ENCODE results near the gene MYO1D.
A peak's percentile ranks its signal among the peaks of the same experiment; 100 is the strongest.

MYO1D gene

DNA sequence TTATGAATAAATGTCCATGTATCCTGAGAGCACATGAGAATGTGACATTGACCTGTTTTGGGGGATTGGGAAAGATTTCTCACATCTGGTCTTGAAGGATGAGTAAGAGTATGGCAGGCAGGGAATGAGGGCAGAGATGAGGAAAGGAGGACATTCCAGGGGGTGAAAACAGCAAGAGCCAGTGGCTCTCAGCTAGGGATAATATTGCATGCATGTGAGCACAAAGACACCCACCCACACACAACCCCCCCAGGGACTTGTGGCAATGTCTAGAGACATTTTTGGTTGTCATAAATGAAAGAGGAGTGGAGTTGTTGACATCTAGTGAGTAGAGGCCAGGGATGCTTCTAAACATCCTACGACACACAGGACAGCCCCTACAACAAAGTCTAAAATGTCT lies 6.0 kb downstream of the MYO1D start:
- no peak for TF ChIP-seq CTCF (IDR thresholded peaks at IDR 0.05; ENCODE audit: low read depth, low read length)
- H3K4me3 ChIP-seq (replicated peaks in 1 of 2; ENCODE audit: low read depth in 2 of 2, low read length in 2 of 2): no peak overlapping the region
- DNase-seq (ENCODE audit: low read depth in 2 of 2): peak; percentile 10 to 68

DNA sequence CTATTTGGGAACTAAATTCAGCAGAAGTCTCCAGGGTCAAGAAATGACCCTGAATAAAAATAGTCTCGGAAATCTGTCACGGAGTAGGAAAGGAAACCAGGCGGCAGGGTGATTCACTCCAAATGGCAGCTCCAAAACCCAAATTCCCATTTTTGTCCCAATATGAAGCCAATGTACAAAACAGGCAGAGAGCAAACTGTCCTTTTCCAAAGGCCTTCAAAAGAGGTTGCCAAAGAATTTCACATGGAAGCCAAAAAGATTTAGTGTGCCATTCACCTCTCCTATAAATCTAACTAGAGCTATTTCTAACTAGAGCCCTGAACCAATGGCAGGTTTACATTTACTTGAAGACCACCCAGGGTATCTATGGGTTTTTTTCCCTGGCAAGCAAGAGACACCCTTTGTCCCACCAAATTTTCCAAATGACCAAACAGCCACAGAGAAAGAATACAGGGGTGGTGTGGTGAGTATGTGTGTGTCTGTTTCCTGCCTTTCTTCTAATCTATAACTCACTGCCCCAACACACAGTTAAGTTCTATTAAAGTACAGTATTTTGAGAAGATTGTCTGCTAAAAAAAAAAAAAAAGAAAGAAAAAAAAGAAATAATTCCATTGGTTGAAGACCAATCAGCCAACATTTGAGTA lies 6.8 kb downstream of the MYO1D start:
- no peak overlapping the region for H3K4me3 ChIP-seq (replicated peaks in 1 of 2; ENCODE audit: low read depth in 2 of 2, low read length in 2 of 2)
- peak; percentile 15 to 36 for DNase-seq (ENCODE audit: low read depth in 2 of 2)
- TF ChIP-seq CTCF (IDR thresholded peaks at IDR 0.05; ENCODE audit: low read depth, low read length): no peak

DNA sequence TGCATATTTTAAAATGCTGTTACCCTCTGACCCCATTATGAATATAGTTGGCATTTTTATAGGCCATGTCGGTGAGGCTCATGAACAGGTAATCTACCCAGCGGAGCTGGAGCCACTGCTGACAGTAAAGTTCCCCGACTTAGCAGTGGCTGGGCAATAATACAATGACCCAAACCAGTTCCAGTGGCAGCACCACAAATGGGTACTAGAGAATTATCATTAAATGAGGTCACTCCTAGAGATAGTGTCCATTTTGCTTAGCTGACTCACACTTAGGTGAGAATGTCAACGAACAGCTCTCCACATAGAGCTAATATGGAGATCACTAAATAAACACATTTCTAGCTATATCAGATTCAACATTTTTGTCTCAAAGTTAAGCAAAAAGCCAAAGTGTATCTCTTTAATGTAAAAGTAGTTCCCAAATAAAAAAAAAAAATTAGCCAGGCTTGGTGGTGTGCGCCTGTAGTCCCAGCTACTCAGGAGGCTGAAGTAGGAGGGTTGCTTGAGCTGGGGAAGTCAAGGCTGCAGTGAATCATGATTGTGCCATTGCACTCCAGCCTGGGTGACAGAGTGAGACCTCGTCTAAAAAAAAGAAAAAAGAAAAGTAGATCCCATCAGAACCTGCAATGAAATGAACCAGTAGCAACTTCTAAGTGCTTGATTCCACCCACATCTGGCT lies 7.4 kb downstream of the MYO1D start:
- no peak for TF ChIP-seq CTCF (IDR thresholded peaks at IDR 0.05; ENCODE audit: low read depth, low read length)
- no peak overlapping the region for H3K4me3 ChIP-seq (replicated peaks in 1 of 2; ENCODE audit: low read depth in 2 of 2, low read length in 2 of 2)
- no peak for DNase-seq (ENCODE audit: low read depth in 2 of 2)

GRCh38 chr17:32865141-32865540 lies 11.8 kb downstream of the MYO1D start:
- no peak overlapping the region for H3K4me3 ChIP-seq (replicated peaks in 1 of 2; ENCODE audit: low read depth in 2 of 2, low read length in 2 of 2)
- no peak for TF ChIP-seq CTCF (IDR thresholded peaks at IDR 0.05; ENCODE audit: low read depth, low read length)
- DNase-seq (ENCODE audit: low read depth in 2 of 2): no peak

GRCh38 chr17:32863559-32863958 lies 13.4 kb downstream of the MYO1D start:
- H3K4me3 ChIP-seq (replicated peaks in 1 of 2; ENCODE audit: low read depth in 2 of 2, low read length in 2 of 2): no peak overlapping the region
- TF ChIP-seq CTCF (IDR thresholded peaks at IDR 0.05; ENCODE audit: low read depth, low read length): no peak
- DNase-seq (ENCODE audit: low read depth in 2 of 2): no peak

- DNase-seq (ENCODE audit: low read depth in 2 of 2): no peak
- H3K4me3 ChIP-seq (replicated peaks in 1 of 2; ENCODE audit: low read depth in 2 of 2, low read length in 2 of 2): no peak overlapping the region
- TF ChIP-seq CTCF (IDR thresholded peaks at IDR 0.05; ENCODE audit: low read depth, low read length): no peak
Observed at GRCh38 chr17:32862940-32863339, 14.0 kb downstream of the MYO1D start.
